Panc1 (cell line): ENCODE measurements around the gene TLR3. TPM values are rescaled to one million over a fixed set of nuclear protein-coding genes. Genes with fewer than 3 reads are reported as not detected.

Experiments used
- ATAC-seq: fragments of 200-7000 bp; cut with Tn5 transposase; 2 replicates; pipeline ENCODE4 v1.9.1; 2020; ENCODE audit warnings: mild to moderate bottlenecking, moderate library complexity
- BruUV-seq: library from RNA; stranded (reverse); fragments of 400-500 nt; replicated peaks from 2 replicates; lab custom pipeline; 2021; lab: Mats Ljungman, UMichigan
- CTCF ChIA-PET: fragments of 300-600 bp; sonication (Branson Sonifier 250); formaldehyde crosslinking; loops from one replicate; lab custom pipeline; 2022; ENCODE audit warnings: antibody characterized with exemption; lab: Charles Lee
- POLR2A ChIA-PET: fragments of 300-600 bp; sonication (Branson Sonifier 250); formaldehyde crosslinking; loops from one replicate; lab custom pipeline; 2022; ENCODE audit warnings: antibody characterized with exemption; lab: Charles Lee
- DNase-seq: peaks from one replicate; pipeline ENCODE4 v3.0.0-alpha.2; 2010; ENCODE audit warnings: low read depth, low spot score
- H3K27ac ChIP-seq: 2 replicates; pipeline ENCODE4 v1.5.1; 2011; ENCODE audit warnings: mild to moderate bottlenecking, low read length, inconsistent platforms
- H3K27me3 ChIP-seq: fragments of 200-500 bp; sonication (Bioruptor generic); 2 replicates; pipeline ENCODE4 v1.6.0; 2014; ENCODE audit warnings: low read length, inconsistent platforms; ENCODE audit not compliant: control insufficient read depth, insufficient read depth
- H3K36me3 ChIP-seq: fragments of 200-500 bp; sonication (Bioruptor generic); 2 replicates; pipeline ENCODE4 v1.5.1; 2014; ENCODE audit warnings: inconsistent platforms, mild to moderate bottlenecking, low read length, moderate library complexity; ENCODE audit not compliant: control insufficient read depth, insufficient read depth
- H3K4me1 ChIP-seq: 2 replicates; pipeline ENCODE4 v1.5.1; 2011; ENCODE audit warnings: inconsistent platforms, mild to moderate bottlenecking, low read length, moderate library complexity; ENCODE audit not compliant: control insufficient read depth, insufficient read depth
- H3K4me3 ChIP-seq, 2 experiments: 2 replicates each; pipeline ENCODE4 v1.5.1; 2011 to 2012; ENCODE audit warnings: low read depth in 2 of 2, low read length in 2 of 2, mild to moderate bottlenecking in 2 of 2, inconsistent platforms in 1 of 2, moderate library complexity in 1 of 2
- H3K9me3 ChIP-seq: fragments of 200-500 bp; sonication (Bioruptor generic); 2 replicates; pipeline ENCODE4 v1.5.1; 2014; ENCODE audit warnings: low read depth, mild to moderate bottlenecking, inconsistent platforms, low read length, moderate library complexity; ENCODE audit not compliant: control insufficient read depth, insufficient read depth
- CTCF ChIP-seq: fragments of 450-650 bp; IDR thresholded peaks from 2 replicates; pipeline ENCODE4 v1.5.1; 2017; ENCODE audit warnings: mild to moderate bottlenecking
- POLR2AphosphoS5 ChIP-seq: IDR thresholded peaks from 2 replicates; pipeline ENCODE4 v1.6.1; 2012; ENCODE audit warnings: mild to moderate bottlenecking, low read depth, low read length, moderate library complexity
- REST ChIP-seq, 2 experiments: IDR thresholded peaks; 2 replicates each; pipeline ENCODE4 v1.6.1; 2011 to 2012; ENCODE audit warnings: low read depth in 2 of 2, control low read depth in 1 of 2, low read length in 1 of 2, mild to moderate bottlenecking in 1 of 2, moderate library complexity in 1 of 2; ENCODE audit not compliant: insufficient read depth in 1 of 2
- SIN3A ChIP-seq: IDR thresholded peaks from 2 replicates; pipeline ENCODE4 v1.6.1; 2012; ENCODE audit warnings: low read depth, mild to moderate bottlenecking, low read length, moderate library complexity, borderline replicate concordance; ENCODE audit not compliant: insufficient read depth
- TCF7L2 ChIP-seq: IDR thresholded peaks from 2 replicates; pipeline ENCODE4 v1.6.1; 2011; ENCODE audit warnings: mild to moderate bottlenecking, low read depth, low read length, inconsistent platforms
- in situ Hi-C: cut with HindIII; loops from 2 replicates; pipeline ENCODE4 v1.10.0; 2016; ENCODE audit warnings: low sequenced_read_pairs, low pct_unique_long_range_greater_than_20kb
- intact Hi-C: fragments of 100-400 bp; cut with micrococcal nuclease; formaldehyde crosslinking; loops from one replicate; pipeline ENCODE4 v1.10.0; 2022; ENCODE audit not compliant: unreplicated experiment
- total RNA-seq: library from RNA; stranded (reverse); gene quantifications from one replicate; pipeline ENCODE4 v1.2.1, GENCODE V29; 2021; ENCODE audit not compliant: unreplicated experiment

The TLR3 gene
- total RNA-seq, 1 experiment from 2014 or later = 0.41 TPM

- H3K27me3 ChIP-seq = no peaks in the 10 kb centered on the region; the same call in none of the 2 replicates
- ATAC-seq = no peak
- no peaks in the 10 kb centered on the region for H3K9me3 ChIP-seq
- intact Hi-C loops = no loop called here
- in situ Hi-C loops = no loop called here
- no peak for TF ChIP-seq POLR2AphosphoS5
- TF ChIP-seq TCF7L2 = no peak
- no peak for TF ChIP-seq REST (IDR thresholded peaks at IDR 0.05; ENCODE audit: insufficient read depth in 1 of 2, low read depth in 2 of 2, low read length in 1 of 2)
- TF ChIP-seq CTCF = no peak
- TF ChIP-seq SIN3A = no peak
- BruUV-seq = no TSS peak
- no peak overlapping the region for H3K4me3 ChIP-seq
- no peak for DNase-seq
- H3K36me3 ChIP-seq = no peaks in the 10 kb centered on the region
- no peaks in the 10 kb centered on the region for H3K4me1 ChIP-seq
- CTCF ChIA-PET = no interaction called here
- no peak overlapping the region for H3K27ac ChIP-seq
- POLR2A ChIA-PET = no interaction called here
Observed at GRCh38 chr4:186095406-186095805, 26.4 kb downstream of the TLR3 start.

- POLR2A ChIA-PET = no interaction called here
- in situ Hi-C loops = no loop called here
Observed at GRCh38 chr4:186096681-186097165, 27.8 kb downstream of the TLR3 start.

More at GRCh38 chr4:186096681-186097165, 27.8 kb downstream of the TLR3 start:
- Histone ChIP-seq H3K9me3 (no peaks in the 10 kb centered on the region), H3K4me1 (no peaks in the 10 kb centered on the region), H3K27ac (no peak overlapping the region), H3K36me3 (no peaks in the 10 kb centered on the region), H3K4me3 (no peak overlapping the region), H3K27me3 (no peaks in the 10 kb centered on the region; the same call in none of the 2 replicates)
- ATAC-seq (no peak), DNase-seq (no peak)
- intact Hi-C loops = no loop called here
- no peak for TF ChIP-seq REST (IDR thresholded peaks at IDR 0.05; ENCODE audit: insufficient read depth in 1 of 2, low read depth in 2 of 2, low read length in 1 of 2)
- no peak for TF ChIP-seq SIN3A
- TF ChIP-seq POLR2AphosphoS5 = no peak
- no peak for TF ChIP-seq CTCF
- no peak for TF ChIP-seq TCF7L2
- no TSS peak for BruUV-seq
- CTCF ChIA-PET = no interaction called here
